NB4 (cell line): ENCODE measurements around the gene MAGI1.

ENCODE experiments used
- DNase-seq: peaks from one replicate; pipeline ENCODE4 v3.0.0; 2010; ENCODE audit warnings: low read depth
- H3K4me3 ChIP-seq: one replicate; pipeline ENCODE4 v1.5.1; 2011; ENCODE audit warnings: mild to moderate bottlenecking, low read depth, low read length, moderate library complexity
- CTCF ChIP-seq: IDR thresholded peaks from one replicate; pipeline ENCODE4 v1.5.1; 2012; ENCODE audit warnings: low read depth, low read length
- MYC ChIP-seq: IDR thresholded peaks from 2 replicates; pipeline ENCODE4 v1.6.1; 2011; ENCODE audit warnings: low read depth, low read length
- POLR2A ChIP-seq: IDR thresholded peaks from 2 replicates; pipeline ENCODE4 v1.6.1; 2011; ENCODE audit warnings: mild to moderate bottlenecking; ENCODE audit not compliant: insufficient read length; ENCODE audit errors: extremely low read depth
- TF ChIP-seq, protein P1 (sequence below): IDR thresholded peaks from 2 replicates; pipeline ENCODE4 v1.6.1; 2011; ENCODE audit warnings: low read depth, low read length

MAGI1 gene

DNA sequence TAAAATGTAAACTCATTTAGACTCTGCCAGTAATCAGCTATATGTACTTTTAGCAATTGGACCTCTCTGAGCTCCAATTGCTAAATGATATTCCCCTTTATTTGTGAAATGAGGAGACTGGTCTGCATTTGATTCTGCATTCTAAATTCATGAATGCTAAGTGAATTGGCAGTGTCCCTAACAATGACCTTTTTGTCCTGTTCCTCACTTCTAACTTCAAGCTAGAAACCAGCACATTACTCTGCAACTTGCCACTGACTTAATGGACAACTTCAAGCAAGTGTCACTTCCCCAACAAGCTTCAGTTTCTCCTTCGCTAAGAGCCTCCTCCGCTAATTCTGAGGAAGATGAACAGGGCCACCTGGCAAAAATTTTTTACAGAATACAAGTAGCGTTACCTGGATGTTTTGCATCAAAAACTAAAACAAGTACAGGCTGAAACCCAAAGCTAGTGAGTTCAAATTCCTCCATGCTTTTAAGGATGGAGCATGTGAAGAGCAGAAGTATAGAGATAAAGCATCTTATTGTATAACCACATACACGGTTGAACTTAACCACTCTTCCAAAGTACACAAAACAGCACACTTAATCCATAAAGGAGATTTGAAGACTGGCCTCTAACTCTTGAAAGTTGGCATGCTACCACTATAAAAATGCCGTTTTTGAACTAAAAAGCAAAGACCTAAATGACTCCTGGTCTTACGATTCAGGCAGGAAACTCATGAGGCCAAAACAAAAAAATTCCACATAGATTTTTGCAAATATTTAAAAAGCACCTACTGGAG is 207.6 kb downstream of the MAGI1 start:
- DNase-seq: no peak
- no peak overlapping the region for H3K4me3 ChIP-seq
- TF ChIP-seq MYC (no peak), POLR2A (no peak)
- TF ChIP-seq, protein P1, sequence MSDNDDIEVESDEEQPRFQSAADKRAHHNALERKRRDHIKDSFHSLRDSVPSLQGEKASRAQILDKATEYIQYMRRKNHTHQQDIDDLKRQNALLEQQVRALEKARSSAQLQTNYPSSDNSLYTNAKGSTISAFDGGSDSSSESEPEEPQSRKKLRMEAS: no peak

DNA sequence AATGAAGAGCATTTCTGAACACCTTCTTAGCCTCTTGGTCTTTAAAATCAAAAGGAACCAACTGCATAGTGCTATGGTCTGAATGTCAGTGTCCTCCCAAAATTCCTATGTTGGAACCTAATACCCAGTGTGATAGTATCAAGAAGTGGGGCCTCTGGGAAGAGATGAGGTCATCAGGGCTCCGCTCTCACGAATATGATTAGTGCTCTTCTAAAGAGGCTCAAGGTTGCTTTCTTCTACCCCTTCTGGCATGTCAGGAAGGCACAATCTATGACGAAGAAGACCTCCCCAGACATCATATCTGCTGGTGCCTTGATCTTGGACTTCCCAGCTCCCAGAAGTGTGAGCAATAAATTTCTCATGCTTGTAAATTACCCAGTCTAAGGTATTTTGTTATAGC is 209.5 kb downstream of the MAGI1 start:
- no peak overlapping the region for H3K4me3 ChIP-seq
- DNase-seq: no peak
- no peak for TF ChIP-seq CTCF
- TF ChIP-seq POLR2A: no peak
- no peak for TF ChIP-seq MYC
- TF ChIP-seq, protein P1: no peak

- DNase-seq: no peak
- TF ChIP-seq POLR2A (no peak), MYC (no peak), CTCF (no peak)
- TF ChIP-seq, protein P1: no peak
- no peak overlapping the region for H3K4me3 ChIP-seq
Observed at GRCh38 chr3:65828706-65829105, 210.0 kb downstream of the MAGI1 start.

DNA sequence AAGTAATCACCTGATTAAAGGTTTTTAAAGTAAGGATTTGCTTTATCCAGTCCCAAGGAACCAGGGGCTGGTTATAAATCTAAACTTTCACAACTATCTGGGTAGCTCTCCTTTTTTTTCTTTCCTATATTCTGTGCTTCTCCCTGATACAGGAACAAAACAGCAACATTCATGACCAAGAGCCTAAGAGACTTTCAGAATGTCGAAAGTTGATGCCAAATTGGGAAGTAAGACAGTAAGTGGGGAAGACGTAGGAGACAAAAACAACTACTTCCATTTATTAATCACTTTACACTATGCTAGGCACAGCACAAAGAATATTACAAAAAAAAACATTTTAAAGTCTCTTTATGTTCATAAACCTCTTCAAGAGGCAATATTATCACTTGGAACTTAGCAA is 211.6 kb downstream of the MAGI1 start:
- H3K4me3 ChIP-seq: no peak overlapping the region
- TF ChIP-seq, protein P1: no peak
- TF ChIP-seq POLR2A (no peak), CTCF (no peak), MYC (no peak)
- DNase-seq: no peak

GRCh38 chr3:65824166-65824565 is 214.6 kb downstream of the MAGI1 start:
- H3K4me3 ChIP-seq: no peak overlapping the region
- TF ChIP-seq, protein P1: no peak
- TF ChIP-seq MYC (no peak), POLR2A (no peak), CTCF (no peak)
- no peak for DNase-seq

DNA sequence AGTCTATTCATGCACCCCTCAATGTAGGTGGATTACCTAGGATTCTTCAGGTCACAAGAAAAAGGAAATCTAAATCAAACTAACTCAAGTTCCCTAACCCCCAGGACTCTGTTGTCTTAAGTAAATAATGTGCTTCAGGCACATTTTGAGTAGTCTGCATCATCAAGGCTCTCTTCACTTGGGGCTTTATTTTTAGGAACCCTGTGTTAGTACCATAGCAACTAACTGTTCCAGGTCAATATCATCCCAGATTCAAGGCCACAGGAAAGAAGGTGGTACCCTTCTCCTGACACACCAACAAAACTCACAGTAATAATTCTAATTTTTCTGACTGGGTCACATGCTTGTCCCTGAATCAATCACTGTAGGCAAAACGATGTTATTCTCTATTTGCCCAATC is 218.1 kb downstream of the MAGI1 start:
- DNase-seq: no peak
- H3K4me3 ChIP-seq: no peak overlapping the region
- TF ChIP-seq, protein P1: no peak
- TF ChIP-seq POLR2A (no peak), MYC (no peak), CTCF (no peak)
